HG03571 (cell line): ENCODE results near the gene CCBE1.

Experiments used
- ATAC-seq: cut with Tn5 transposase; IDR thresholded peaks from one replicate; pipeline ENCODE4 v1.9.1; 2021; ENCODE audit not compliant: unreplicated experiment

CCBE1 gene

GRCh38 chr18:59623456-59624368, 73.5 kb downstream of the CCBE1 start:
- ATAC-seq: no peak

GRCh38 chr18:59621027-59621426, 76.2 kb downstream of the CCBE1 start:
- no peak for ATAC-seq

- no peak for ATAC-seq
Observed at GRCh38 chr18:59620381-59620780, 76.8 kb downstream of the CCBE1 start.

- ATAC-seq: no peak
Observed at GRCh38 chr18:59619816-59620215, 77.4 kb downstream of the CCBE1 start.

GRCh38 chr18:59617468-59617932, 79.7 kb downstream of the CCBE1 start:
- no peak for ATAC-seq

GRCh38 chr18:59616501-59616900, 80.7 kb downstream of the CCBE1 start:
- no peak for ATAC-seq

- no peak for ATAC-seq
Observed at GRCh38 chr18:59613903-59614302, 83.3 kb downstream of the CCBE1 start.

- ATAC-seq: no peak
Observed at GRCh38 chr18:59612381-59612780, 84.8 kb downstream of the CCBE1 start.

- ATAC-seq: no peak
Observed at GRCh38 chr18:59610546-59611140, 86.6 kb downstream of the CCBE1 start.

- no peak for ATAC-seq
Observed at GRCh38 chr18:59609654-59610053, 87.6 kb downstream of the CCBE1 start.

- ATAC-seq: no peak
Observed at GRCh38 chr18:59607471-59607870, 89.8 kb downstream of the CCBE1 start.

GRCh38 chr18:59607078-59607379, 90.2 kb downstream of the CCBE1 start:
- no peak for ATAC-seq

GRCh38 chr18:59606193-59607077, 90.8 kb downstream of the CCBE1 start:
- ATAC-seq: no peak

- no peak for ATAC-seq
Observed at GRCh38 chr18:59605633-59606192, 91.5 kb downstream of the CCBE1 start.

GRCh38 chr18:59604877-59605276, 92.3 kb downstream of the CCBE1 start:
- no peak for ATAC-seq

GRCh38 chr18:59597049-59597448, 100.2 kb downstream of the CCBE1 start:
- no peak for ATAC-seq

- ATAC-seq: no peak
Observed at GRCh38 chr18:59593291-59593717, 103.9 kb downstream of the CCBE1 start.

GRCh38 chr18:59592624-59593023, 104.6 kb downstream of the CCBE1 start:
- ATAC-seq: no peak

- ATAC-seq: no peak
Observed at GRCh38 chr18:59582395-59582794, 114.8 kb downstream of the CCBE1 start.

- no peak for ATAC-seq
Observed at GRCh38 chr18:59579509-59579908, 117.7 kb downstream of the CCBE1 start.

- no peak for ATAC-seq
Observed at GRCh38 chr18:59577386-59577655, 119.9 kb downstream of the CCBE1 start.
